ENCODE results near the gene PPP2R2D. TPM values are rescaled to one million over a fixed set of nuclear protein-coding genes. Genes with fewer than 3 reads are reported as not detected.

Gene PPP2R2D
- total RNA-seq, 2 experiments from 2014 or later = 37.4 to 38.5 TPM

- no TSS peak for BruUV-seq (replicated peaks)
- CTCF ChIA-PET (ENCODE audit: unreplicated experiment) = no interaction called here
- no peak for TF ChIP-seq EZH2phosphoT487 (IDR thresholded peaks at IDR 0.05; ENCODE audit: borderline replicate concordance, low read depth, low read length)
- TF ChIP-seq CTCF (conservative IDR thresholded peaks at IDR 0.05; ENCODE audit: low read length) = no peak
- no peaks in the 10 kb centered on the region for H3K9me2 ChIP-seq (ENCODE audit: insufficient read depth, low read length)
- H3K4me3 ChIP-seq (ENCODE audit: low read depth, low read length, poor library complexity, severe bottlenecking) = no peak overlapping the region
- no peaks in the 10 kb centered on the region for H3K4me1 ChIP-seq (ENCODE audit: insufficient read depth, low read length, poor library complexity, severe bottlenecking)
- H3K27ac ChIP-seq (ENCODE audit: low read depth, low read length, poor library complexity, severe bottlenecking) = no peak overlapping the region
- H4K20me1 ChIP-seq (ENCODE audit: insufficient read depth, low read length) = no peaks in the 10 kb centered on the region; the same call in 1 of the 2 replicates
- H2AFZ ChIP-seq (ENCODE audit: low read length) = no peak overlapping the region
- POLR2A ChIA-PET = no interaction called here
- H3K79me2 ChIP-seq (ENCODE audit: insufficient read depth, low read depth, low read length) = peaks cover 13% of the 10 kb centered on the region; the same call in 1 of the 2 replicates
- peaks cover 77% of the 10 kb centered on the region for H3K36me3 ChIP-seq (ENCODE audit: insufficient read depth, low read length)
- H3K4me2 ChIP-seq (ENCODE audit: low read length) = no peak overlapping the region
- intact Hi-C loops (cut with micrococcal nuclease; ENCODE audit: unreplicated experiment) = no loop called here
- no peak for DNase-seq (ENCODE audit: low spot score)
- no peaks in the 10 kb centered on the region for H3K9me3 ChIP-seq (ENCODE audit: low read length)
These were observed 70.1 kb downstream of the PPP2R2D start for GRCh38 chr10:131970946-131971345.

GRCh38 chr10:131971591-131971990 is 70.8 kb downstream of the PPP2R2D start:
- Histone ChIP-seq H3K9me3 (ENCODE audit: low read length) (no peaks in the 10 kb centered on the region), H2AFZ (ENCODE audit: low read length) (no peak overlapping the region), H4K20me1 (ENCODE audit: insufficient read depth, low read length) (no peaks in the 10 kb centered on the region; the same call in 1 of the 2 replicates), H3K4me3 (ENCODE audit: low read depth, low read length, poor library complexity, severe bottlenecking) (no peak overlapping the region), H3K9me2 (ENCODE audit: insufficient read depth, low read length) (no peaks in the 10 kb centered on the region), H3K4me2 (ENCODE audit: low read length) (no peak overlapping the region), H3K4me1 (ENCODE audit: insufficient read depth, low read length, poor library complexity, severe bottlenecking) (no peaks in the 10 kb centered on the region), H3K79me2 (ENCODE audit: insufficient read depth, low read depth, low read length) (peaks cover 19% of the 10 kb centered on the region; the same call in 1 of the 2 replicates), H3K27ac (ENCODE audit: low read depth, low read length, poor library complexity, severe bottlenecking) (no peak overlapping the region), H3K36me3 (ENCODE audit: insufficient read depth, low read length) (peaks cover 71% of the 10 kb centered on the region)
- no peak for DNase-seq (ENCODE audit: low spot score)
- intact Hi-C loops (cut with micrococcal nuclease; ENCODE audit: unreplicated experiment) = no loop called here
- BruUV-seq (replicated peaks) = no TSS peak
- CTCF ChIA-PET (ENCODE audit: unreplicated experiment) = no interaction called here
- TF ChIP-seq CTCF (conservative IDR thresholded peaks at IDR 0.05; ENCODE audit: low read length) (no peak), EZH2phosphoT487 (IDR thresholded peaks at IDR 0.05; ENCODE audit: borderline replicate concordance, low read depth, low read length) (no peak)
- POLR2A ChIA-PET = interaction anchor here (1.2 kb wide), 1 partner anchor 24 kb away, joined by 3 read pairs; no protein-coding TSS in a partner anchor

DNA sequence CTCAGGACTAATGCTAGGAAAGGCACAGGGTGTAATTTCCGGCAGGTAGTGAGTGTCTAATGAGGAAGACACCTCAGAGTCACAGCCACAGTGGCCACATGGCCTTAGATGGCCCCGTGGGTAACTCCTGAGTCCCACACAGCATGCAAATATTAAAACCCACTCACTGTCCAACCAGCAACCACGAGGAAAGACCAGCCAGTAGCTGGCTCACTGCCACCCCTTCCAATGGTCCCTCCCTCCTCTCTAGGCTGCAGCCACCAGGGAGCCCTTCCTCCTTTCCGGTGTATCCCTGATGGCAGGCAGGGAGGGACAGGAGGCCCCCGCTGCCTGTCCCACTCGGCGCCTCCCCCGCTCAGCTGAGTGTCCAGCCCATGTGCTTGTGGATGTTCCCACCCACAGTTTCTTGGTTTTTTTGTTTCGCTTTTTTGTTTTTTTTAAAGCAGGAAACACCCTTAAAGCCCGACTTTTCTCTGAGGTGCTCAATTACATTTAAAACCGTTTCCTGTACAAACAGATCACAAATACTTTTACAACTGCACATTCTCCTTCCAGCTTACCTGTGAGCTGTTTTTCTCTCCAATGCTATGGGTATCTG is 71.8 kb downstream of the PPP2R2D start:
- Histone ChIP-seq H3K4me3 (ENCODE audit: low read depth, low read length, poor library complexity, severe bottlenecking) (no peak overlapping the region), H3K4me1 (ENCODE audit: insufficient read depth, low read length, poor library complexity, severe bottlenecking) (no peaks in the 10 kb centered on the region), H3K9me2 (ENCODE audit: insufficient read depth, low read length) (no peaks in the 10 kb centered on the region), H2AFZ (ENCODE audit: low read length) (no peak overlapping the region), H4K20me1 (ENCODE audit: insufficient read depth, low read length) (no peaks in the 10 kb centered on the region; the same call in 1 of the 2 replicates), H3K4me2 (ENCODE audit: low read length) (no peak overlapping the region), H3K9me3 (ENCODE audit: low read length) (no peaks in the 10 kb centered on the region), H3K36me3 (ENCODE audit: insufficient read depth, low read length) (peaks cover 68% of the 10 kb centered on the region), H3K79me2 (ENCODE audit: insufficient read depth, low read depth, low read length) (peaks cover 25% of the 10 kb centered on the region; the same call in 1 of the 2 replicates), H3K27ac (ENCODE audit: low read depth, low read length, poor library complexity, severe bottlenecking) (no peak overlapping the region)
- TF ChIP-seq CTCF (conservative IDR thresholded peaks at IDR 0.05; ENCODE audit: low read length) (no peak), EZH2phosphoT487 (IDR thresholded peaks at IDR 0.05; ENCODE audit: borderline replicate concordance, low read depth, low read length) (no peak)
- DNase-seq (ENCODE audit: low spot score) = no peak
- CTCF ChIA-PET (ENCODE audit: unreplicated experiment) = no interaction called here
- intact Hi-C loops (cut with micrococcal nuclease; ENCODE audit: unreplicated experiment) = no loop called here
- BruUV-seq (replicated peaks) = no TSS peak
- POLR2A ChIA-PET = interaction anchor here (1.2 kb wide), 1 partner anchor 25 kb away, joined by 3 read pairs; no protein-coding TSS in a partner anchor

Data from OCI-LY7 (cell line).